GM18858 (cell line): ENCODE results near the gene RPP40.
"Not testable (repeated sequence)": the region's sequence is repeated elsewhere in the genome, so short reads cannot be mapped to it uniquely, and the experiment has no call there.

Experiments used
- ATAC-seq: cut with Tn5 transposase; IDR thresholded peaks from one replicate; pipeline ENCODE4 v1.9.1; 2021; ENCODE audit not compliant: unreplicated experiment

RPP40 gene

GRCh38 chr6:5020142-5020541 lies 16.3 kb upstream of the RPP40 start:
- ATAC-seq: no peak

- ATAC-seq: no peak
These were observed 10.3 kb upstream of the RPP40 start for GRCh38 chr6:5014072-5014561.

GRCh38 chr6:5012519-5012918 lies 8.7 kb upstream of the RPP40 start:
- no peak for ATAC-seq

DNA sequence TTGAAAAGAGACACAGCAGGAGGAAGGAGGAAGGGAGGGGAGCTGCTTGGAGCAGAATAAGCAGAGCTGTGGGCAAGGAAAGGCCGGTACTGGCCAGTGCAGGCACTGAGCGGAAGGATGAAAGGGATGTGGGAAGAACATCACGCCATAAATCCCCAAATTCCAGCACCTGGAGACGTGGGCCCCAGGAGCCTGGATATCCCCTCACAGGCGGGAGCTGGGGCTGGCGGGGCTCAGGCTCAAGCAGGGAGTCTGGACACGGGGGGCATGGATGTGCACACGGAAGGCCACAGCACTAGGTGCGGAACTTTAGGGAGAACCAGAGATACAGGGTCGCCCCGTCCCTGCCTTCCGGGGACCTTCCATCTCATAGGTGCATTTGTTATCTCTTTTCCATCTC lies 7.5 kb upstream of the RPP40 start:
- no peak for ATAC-seq

DNA sequence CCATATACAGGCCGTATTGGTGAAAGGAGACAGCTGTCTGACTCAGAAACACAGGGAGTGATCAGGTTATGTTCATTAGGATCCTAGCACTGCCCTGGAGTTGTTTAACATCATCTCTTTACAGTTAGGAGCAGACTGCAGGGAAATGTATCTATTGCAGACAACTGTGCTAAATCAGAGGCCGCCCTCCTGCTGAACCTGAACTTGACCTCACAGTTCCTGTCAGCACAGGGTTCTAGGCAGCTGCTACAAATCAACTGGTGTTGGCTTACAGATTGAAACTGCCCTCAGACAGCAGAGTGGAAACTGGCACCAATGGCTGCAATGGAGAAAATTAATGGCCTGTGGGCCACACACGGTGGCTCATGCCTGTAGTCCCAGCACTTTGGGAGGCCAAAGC lies 3.7 kb upstream of the RPP40 start:
- ATAC-seq: no peak

GRCh38 chr6:5006222-5006621 lies 2.4 kb upstream of the RPP40 start:
- ATAC-seq: no peak

GRCh38 chr6:5005038-5005433 lies 1.2 kb upstream of the RPP40 start:
- not testable (repeated sequence) for ATAC-seq

- ATAC-seq: no peak
These were observed 668 bp upstream of the RPP40 start for GRCh38 chr6:5004373-5005037.

GRCh38 chr6:4999586-4999985 lies 4.3 kb downstream of the RPP40 start:
- no peak for ATAC-seq

GRCh38 chr6:4997862-4998261 lies 6.0 kb downstream of the RPP40 start:
- ATAC-seq: no peak

GRCh38 chr6:4994741-4995140 lies 9.1 kb downstream of the RPP40 start:
- ATAC-seq: no peak

GRCh38 chr6:4987432-4987831 lies 16.4 kb downstream of the RPP40 start:
- ATAC-seq: no peak

DNA sequence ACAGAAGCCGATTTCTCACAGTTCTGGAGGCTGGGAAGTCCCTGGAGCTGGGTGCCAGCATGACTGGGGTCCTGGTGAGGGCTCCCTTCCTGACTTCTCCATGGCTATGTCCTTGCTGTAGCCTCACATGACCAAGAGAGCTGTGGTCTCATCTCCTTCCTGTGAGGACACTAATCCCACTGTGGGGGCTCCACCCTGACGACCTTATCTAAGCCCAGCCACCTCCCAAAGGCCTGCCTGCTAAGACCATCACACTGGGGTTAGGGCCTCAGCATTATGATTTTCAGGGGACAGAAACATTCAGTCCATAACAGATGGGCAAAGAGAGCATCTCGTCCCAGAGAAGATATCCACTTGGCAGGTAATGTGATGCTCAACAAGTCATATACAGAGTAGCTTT lies 16.8 kb downstream of the RPP40 start:
- ATAC-seq: no peak

GRCh38 chr6:4983322-4983721 lies 20.5 kb downstream of the RPP40 start:
- ATAC-seq: no peak

DNA sequence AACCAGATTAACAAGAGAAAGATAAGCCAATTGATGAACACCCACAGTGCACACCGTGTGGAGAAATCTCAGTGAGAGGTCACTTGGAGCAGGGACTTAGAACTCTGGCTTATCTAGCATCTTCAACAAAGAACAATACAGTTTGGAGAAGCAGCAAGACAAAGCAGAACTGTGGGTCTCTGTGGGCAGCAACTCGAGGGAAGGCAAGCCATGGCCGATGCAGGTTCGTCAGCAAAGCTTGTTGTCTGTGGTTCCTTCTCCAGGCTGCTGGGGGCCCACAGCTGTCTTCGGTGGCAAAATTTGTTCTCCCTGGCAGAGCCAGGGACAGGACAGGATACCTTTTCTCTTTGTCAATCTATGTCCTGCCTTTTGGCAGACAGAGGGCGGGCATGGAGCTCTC lies 22.1 kb downstream of the RPP40 start:
- ATAC-seq: no peak

DNA sequence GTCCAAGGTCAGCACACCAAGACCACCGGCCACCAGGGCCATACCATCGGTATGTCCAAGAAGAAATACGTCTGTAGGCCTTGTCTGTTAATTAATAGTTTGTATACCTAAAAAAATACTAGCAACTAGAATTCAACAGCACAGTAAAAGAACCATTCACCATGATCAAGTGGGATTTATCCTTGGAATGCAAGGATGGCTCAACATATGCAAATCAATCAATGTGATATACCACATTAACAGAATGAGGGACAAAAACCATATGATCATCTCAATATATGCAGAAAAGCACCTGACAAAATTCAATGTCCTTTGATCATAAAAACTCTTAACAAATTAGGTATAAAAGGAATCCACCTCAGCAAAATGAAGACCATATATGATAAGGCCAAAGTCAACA lies 24.4 kb downstream of the RPP40 start:
- no peak for ATAC-seq

GRCh38 chr6:4977468-4977867 lies 26.4 kb downstream of the RPP40 start:
- no peak for ATAC-seq

DNA sequence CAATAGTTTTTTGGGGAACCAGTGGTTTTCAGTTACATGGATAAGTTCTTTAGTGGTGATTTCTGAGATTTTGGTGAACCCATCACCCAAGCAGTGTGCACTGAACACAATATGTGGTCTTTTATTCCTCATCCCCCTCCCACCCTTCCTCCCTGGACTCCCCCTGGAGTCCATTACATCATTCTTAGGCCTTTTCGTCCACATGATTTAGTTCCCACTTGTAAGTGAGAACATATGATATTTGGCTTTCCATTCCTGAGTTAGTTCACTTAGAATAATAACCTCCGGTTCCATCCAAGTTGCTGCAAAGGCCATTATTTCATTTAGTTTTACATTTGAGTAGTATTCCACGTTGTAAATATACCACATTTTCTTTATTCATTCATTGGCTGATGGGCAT lies 28.3 kb downstream of the RPP40 start:
- no peak for ATAC-seq

DNA sequence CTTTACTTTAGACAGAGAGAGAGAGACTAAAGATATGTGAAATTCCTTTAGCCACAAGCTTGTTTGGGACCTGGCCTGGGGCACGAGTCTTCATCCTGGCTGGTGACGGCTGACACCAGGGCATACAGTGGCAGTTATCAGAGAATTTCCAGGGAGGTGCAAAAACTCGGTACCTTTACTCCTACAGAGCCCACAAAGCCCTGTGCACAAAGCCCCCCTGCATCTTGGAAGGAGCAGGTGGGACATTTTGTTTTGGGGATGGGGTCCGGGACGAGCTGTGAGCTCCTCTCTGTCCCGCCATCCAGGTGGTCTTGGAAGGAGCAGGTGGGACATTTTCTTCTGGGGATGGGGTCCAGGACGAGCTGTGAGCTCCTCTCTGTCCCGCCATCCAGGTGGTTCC lies 28.9 kb downstream of the RPP40 start:
- no peak for ATAC-seq

- no peak for ATAC-seq
These were observed 29.7 kb downstream of the RPP40 start for GRCh38 chr6:4973982-4974745.

DNA sequence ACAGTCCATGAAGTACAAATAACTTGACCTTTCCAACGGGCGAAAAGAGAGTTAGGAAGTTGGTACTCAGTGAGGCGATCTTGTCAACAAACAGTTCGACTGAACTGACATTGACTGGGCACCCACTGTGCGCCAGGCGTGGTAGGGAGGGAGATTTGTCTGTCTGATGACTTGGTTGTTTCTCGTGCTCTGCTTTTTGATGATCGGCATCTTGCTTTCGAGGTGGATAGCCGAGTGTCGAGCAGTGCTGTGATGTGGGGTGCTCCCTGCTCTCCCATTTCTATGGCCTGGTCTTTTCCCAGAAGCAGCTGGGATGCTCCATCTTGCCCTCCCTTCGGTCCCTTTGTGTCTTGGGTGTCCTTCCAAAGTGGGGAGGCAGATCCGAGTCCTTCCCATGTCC lies 30.4 kb downstream of the RPP40 start:
- no peak for ATAC-seq

- no peak for ATAC-seq
These were observed 31.4 kb downstream of the RPP40 start for GRCh38 chr6:4972438-4972837.

GRCh38 chr6:4971851-4972250 lies 32.0 kb downstream of the RPP40 start:
- ATAC-seq: no peak
